GM12878 (cell line): ENCODE data around the gene IER5.

ENCODE experiments used
- ATF7 ChIP-seq: fragments of 450-650 bp; IDR thresholded peaks from 2 replicates; pipeline ENCODE4 v1.6.1; 2016; ENCODE audit warnings: low read depth, mild to moderate bottlenecking
- CTCF ChIP-seq, 3 experiments: IDR thresholded peaks in 2 of 3; conservative IDR thresholded peaks in 1 of 3; 2 replicates each; pipeline ENCODE4 v1.5.1; 2011; ENCODE audit warnings: low read depth in 3 of 3, low read length in 3 of 3, mild to moderate bottlenecking in 3 of 3, control low read depth in 2 of 3, moderate library complexity in 2 of 3, inconsistent platforms in 1 of 3, mixed read lengths in 1 of 3; ENCODE audit not compliant: control insufficient read depth in 2 of 3, insufficient read depth in 1 of 3; ENCODE audit errors: extremely low read depth in 1 of 3
- FOXK2 ChIP-seq: fragments of 450-650 bp; IDR thresholded peaks from 2 replicates; pipeline ENCODE4 v1.6.1; 2017; ENCODE audit warnings: mild to moderate bottlenecking, moderate library complexity
- HDAC2 ChIP-seq: fragments of 200-600 bp; sonication (generic); IDR thresholded peaks from 2 replicates; pipeline ENCODE4 v1.6.1; 2017
- PBX3 ChIP-seq: IDR thresholded peaks from 2 replicates; pipeline ENCODE4 v1.6.1; 2011; ENCODE audit warnings: mild to moderate bottlenecking, low read depth, low read length, moderate library complexity; ENCODE audit not compliant: insufficient replicate concordance
- POLR2A ChIP-seq: IDR thresholded peaks from 2 replicates; pipeline ENCODE4 v1.6.1; 2011; ENCODE audit warnings: low read depth, mild to moderate bottlenecking, low read length
- POLR2AphosphoS5 ChIP-seq: IDR thresholded peaks from 2 replicates; pipeline ENCODE4 v1.6.1; 2011; ENCODE audit warnings: mild to moderate bottlenecking, low read length, inconsistent platforms
- RAD51 ChIP-seq: fragments of 450-650 bp; IDR thresholded peaks from 2 replicates; pipeline ENCODE4 v1.6.1; 2016; ENCODE audit warnings: moderate library complexity, mild to moderate bottlenecking, inconsistent platforms
- RFX5 ChIP-seq: IDR thresholded peaks from 2 replicates; pipeline ENCODE4 v1.6.1; 2011; ENCODE audit warnings: low read depth, low read length, improper control_type of control experiment
- SPI1 ChIP-seq: IDR thresholded peaks from 2 replicates; pipeline ENCODE4 v1.6.1; 2011; ENCODE audit warnings: low read depth, mild to moderate bottlenecking, low read length, moderate library complexity, borderline replicate concordance; ENCODE audit not compliant: insufficient read depth
- TARDBP ChIP-seq: IDR thresholded peaks from 2 replicates; pipeline ENCODE4 v1.6.1; 2016; ENCODE audit warnings: borderline replicate concordance
- TBL1XR1 ChIP-seq: IDR thresholded peaks from 2 replicates; pipeline ENCODE4 v1.6.1; 2012; ENCODE audit warnings: low read depth, low read length, improper control_type of control experiment
- USF2 ChIP-seq: IDR thresholded peaks from 2 replicates; pipeline ENCODE4 v1.6.1; 2011; ENCODE audit warnings: low read depth, low read length, improper control_type of control experiment, borderline replicate concordance
- ZNF207 ChIP-seq: fragments of 450-650 bp; IDR thresholded peaks from 2 replicates; pipeline ENCODE4 v1.6.1; 2014; ENCODE audit warnings: antibody characterized with exemption, mild to moderate bottlenecking, borderline replicate concordance

GRCh38 chr1:181060066-181060465 is 28.4 kb upstream of the IER5 start:
- no peak for TF ChIP-seq POLR2A
- no peak for TF ChIP-seq CTCF (IDR thresholded peaks at IDR 0.05 in 2 of 3, conservative IDR thresholded peaks at IDR 0.05 in 1 of 3; ENCODE audit: control insufficient read depth in 2 of 3, extremely low read depth in 1 of 3, insufficient read depth in 1 of 3, low read depth in 3 of 3, low read length in 3 of 3)
- no peak for TF ChIP-seq FOXK2
- TF ChIP-seq TARDBP = no peak
- TF ChIP-seq ZNF207 = no peak
- TF ChIP-seq ATF7 = no peak
- no peak for TF ChIP-seq TBL1XR1
- no peak for TF ChIP-seq RFX5
- TF ChIP-seq HDAC2 = no peak
- TF ChIP-seq POLR2AphosphoS5 = no peak
- no peak for TF ChIP-seq SPI1
- no peak for TF ChIP-seq PBX3
- TF ChIP-seq RAD51 = no peak
- no peak for TF ChIP-seq USF2
